PC-3 (cell line): ENCODE data around the gene SYNJ2. TPM values are rescaled to one million over a fixed set of nuclear protein-coding genes. Genes with fewer than 3 reads are reported as not detected.

Source experiments
- ATAC-seq: fragments of 200-7000 bp; cut with Tn5 transposase; 2 replicates; pipeline ENCODE4 v1.9.1; 2020; ENCODE audit warnings: mild to moderate bottlenecking, moderate library complexity
- BruUV-seq: library from RNA; stranded (reverse); fragments of 400-500 nt; replicated peaks from 2 replicates; lab custom pipeline; 2021; lab: Mats Ljungman, UMichigan
- CTCF ChIA-PET: fragments of 300-600 bp; sonication (Branson Sonifier 250); formaldehyde crosslinking; loops from one replicate; lab custom pipeline; 2022; ENCODE audit warnings: antibody characterized with exemption; lab: Charles Lee
- POLR2A ChIA-PET: fragments of 300-600 bp; sonication (Branson Sonifier 250); formaldehyde crosslinking; loops from one replicate; lab custom pipeline; 2022; ENCODE audit warnings: antibody characterized with exemption; ENCODE audit not compliant: unreplicated experiment; lab: Charles Lee
- DNase-seq: peaks from one replicate; pipeline ENCODE4 v3.0.0-alpha.2; 2015
- H2AFZ ChIP-seq: fragments of 300-600 bp; sonication (generic); 2 replicates; pipeline ENCODE4 v1.6.0; 2016; ENCODE audit warnings: antibody characterized with exemption, low read length
- H3F3A ChIP-seq: fragments of 300-600 bp; sonication (generic); one replicate; pipeline ENCODE4 v1.6.0; 2017; ENCODE audit warnings: antibody characterized with exemption, low read length, control low read depth, mild to moderate bottlenecking; ENCODE audit not compliant: unreplicated experiment
- H3K27ac ChIP-seq: fragments of 300-600 bp; sonication (generic); 2 replicates; pipeline ENCODE4 v1.5.1; 2016; ENCODE audit warnings: mild to moderate bottlenecking, low read length
- H3K27me3 ChIP-seq: fragments of 300-600 bp; sonication (generic); 2 replicates; pipeline ENCODE4 v1.6.1; 2016; ENCODE audit warnings: low read length, mixed read lengths
- H3K36me3 ChIP-seq: fragments of 300-600 bp; sonication (generic); 2 replicates; pipeline ENCODE4 v1.6.1; 2016; ENCODE audit warnings: low read depth, mixed run types, low read length, mixed read lengths
- H3K4me1 ChIP-seq: fragments of 300-600 bp; sonication (generic); 2 replicates; pipeline ENCODE4 v1.5.1; 2016; ENCODE audit warnings: low read length; ENCODE audit not compliant: insufficient read depth
- H3K4me2 ChIP-seq: fragments of 300-600 bp; sonication (generic); 2 replicates; pipeline ENCODE4 v1.6.0; 2016; ENCODE audit warnings: low read length
- H3K4me3 ChIP-seq: fragments of 300-600 bp; sonication (generic); 2 replicates; pipeline ENCODE4 v1.5.1; 2016; ENCODE audit warnings: mild to moderate bottlenecking, low read length, mixed read lengths
- H3K79me2 ChIP-seq: fragments of 300-600 bp; sonication (generic); 2 replicates; pipeline ENCODE4 v1.6.1; 2017; ENCODE audit warnings: low read length, mixed read lengths
- H3K9ac ChIP-seq: fragments of 300-600 bp; sonication (generic); 2 replicates; pipeline ENCODE4 v1.6.0; 2016; ENCODE audit warnings: mild to moderate bottlenecking, low read length
- H3K9me2 ChIP-seq: fragments of 300-600 bp; sonication (generic); replicated peaks from 2 replicates; pipeline ENCODE4 v1.6.1; 2016; ENCODE audit warnings: mixed run types, low read length, mixed read lengths
- H3K9me3 ChIP-seq: fragments of 300-600 bp; sonication (generic); 2 replicates; pipeline ENCODE4 v1.6.1; 2016; ENCODE audit warnings: low read length, mixed read lengths
- H4K20me1 ChIP-seq: fragments of 300-600 bp; sonication (generic); 2 replicates; pipeline ENCODE4 v1.6.1; 2016; ENCODE audit warnings: low read length, mixed read lengths
- CTCF ChIP-seq: fragments of 300-600 bp; sonication (generic); conservative IDR thresholded peaks from 2 replicates; pipeline ENCODE4 v1.5.1; 2017; ENCODE audit warnings: antibody characterized with exemption, low read depth, mild to moderate bottlenecking, low read length
- EZH2 ChIP-seq: fragments of 300-600 bp; sonication (generic); IDR thresholded peaks from one replicate; pipeline ENCODE4 v1.6.1; 2017; ENCODE audit warnings: antibody characterized with exemption, mild to moderate bottlenecking, low read length; ENCODE audit not compliant: unreplicated experiment
- EZH2phosphoT487 ChIP-seq: fragments of 300-600 bp; sonication (generic); IDR thresholded peaks from 2 replicates; pipeline ENCODE4 v1.6.1; 2018; ENCODE audit warnings: mild to moderate bottlenecking, antibody characterized with exemption, low read length, borderline replicate concordance
- intact Hi-C: fragments of 100-400 bp; cut with micrococcal nuclease; formaldehyde crosslinking; loops from 2 replicates; pipeline ENCODE4 v1.9.0; 2023
- total RNA-seq: library from RNA; depleted of rRNA; stranded (reverse); fragments of >200 nt; gene quantifications from 2 replicates; pipeline ENCODE4 v1.2.3, GENCODE V29; 2014

SYNJ2 gene
- total RNA-seq, 1 experiment from 2014 or later = 21.5 TPM

DNA sequence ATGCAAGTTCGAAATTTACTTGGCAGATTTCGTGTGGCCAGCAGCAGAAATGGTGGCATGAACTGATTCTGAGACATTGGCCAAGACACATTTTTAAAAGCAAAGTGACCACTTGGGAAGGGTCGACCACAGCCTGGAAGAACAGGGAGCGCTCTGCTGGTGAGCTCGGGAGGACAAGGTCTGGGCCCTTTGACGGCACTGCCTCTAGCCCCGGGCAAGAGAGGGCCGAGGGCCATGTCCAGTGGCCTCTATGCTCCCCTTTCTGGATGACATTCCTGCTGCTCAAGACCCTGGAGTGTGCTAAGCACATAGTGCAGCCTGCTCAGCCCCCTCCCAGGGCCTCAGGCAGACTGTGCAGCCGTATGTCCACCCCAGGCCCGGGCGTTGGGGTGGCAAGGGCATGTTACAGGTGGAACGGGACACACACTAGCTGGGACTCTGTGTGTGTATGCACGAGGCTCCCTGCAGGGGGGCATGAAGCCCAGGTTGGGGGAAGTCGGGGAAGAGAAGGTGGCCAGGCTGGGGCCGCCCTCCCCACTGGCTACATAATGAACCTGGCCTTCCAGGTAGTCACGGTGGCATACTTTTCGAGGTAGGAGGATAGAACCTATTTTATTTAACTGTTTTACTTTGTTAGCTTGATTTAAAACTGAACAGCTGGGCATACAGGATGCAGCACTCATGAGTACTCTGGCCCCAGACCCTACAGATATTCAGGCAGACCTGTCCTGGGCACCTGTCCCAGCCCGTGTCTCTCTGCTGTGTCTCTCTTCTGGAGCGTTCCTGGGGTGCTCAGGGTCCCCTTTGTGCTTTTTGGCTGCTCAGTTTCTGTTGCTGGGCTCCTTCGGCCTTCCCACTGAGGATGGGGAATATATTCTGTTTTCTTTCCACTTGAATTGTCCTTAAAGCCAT is 6.4 kb downstream of the SYNJ2 start:
- Histone ChIP-seq H4K20me1 (peaks cover 21% of the 10 kb centered on the region), H3K27ac (no peak overlapping the region), H3K9me2 (no peaks in the 10 kb centered on the region), H3K27me3 (no peaks in the 10 kb centered on the region), H3K4me1 (peaks cover 61% of the 10 kb centered on the region), H3K4me3 (no peak overlapping the region), H3F3A (peaks cover 4% of the 10 kb centered on the region), H3K36me3 (no peaks in the 10 kb centered on the region; the same call in 1 of the 2 replicates), H3K9ac (no peak overlapping the region), H3K9me3 (no peaks in the 10 kb centered on the region), H2AFZ (no peak overlapping the region), H3K79me2 (peaks cover 96% of the 10 kb centered on the region), H3K4me2 (no peak overlapping the region)
- CTCF ChIA-PET = no interaction called here
- no TSS peak for BruUV-seq
- DNase-seq (no peak), ATAC-seq (no peak)
- no peak for TF ChIP-seq CTCF
- TF ChIP-seq EZH2phosphoT487 = no peak
- no peak for TF ChIP-seq EZH2
- intact Hi-C loops = no loop called here
- POLR2A ChIA-PET = no interaction called here

DNA sequence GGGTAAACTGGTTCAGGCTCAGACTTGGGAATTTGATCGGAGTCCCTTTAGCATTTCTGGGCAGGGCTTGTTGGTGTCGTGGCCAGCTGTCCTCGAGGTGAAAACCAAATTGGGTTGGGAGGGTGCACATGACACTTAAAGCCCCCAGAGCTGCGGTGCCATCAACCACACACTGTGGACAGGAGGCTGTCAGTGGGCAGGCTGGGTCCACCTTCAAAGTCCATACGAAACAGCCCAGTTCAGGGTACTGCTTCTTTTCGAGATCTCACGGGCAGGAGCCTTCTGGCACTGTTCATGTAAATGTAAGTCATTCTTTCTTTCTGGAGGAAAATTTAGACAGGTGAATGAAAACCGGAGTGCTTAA is 7.0 kb downstream of the SYNJ2 start:
- H3K27ac ChIP-seq = no peak overlapping the region
- H4K20me1 ChIP-seq = peaks cover 18% of the 10 kb centered on the region
- no peaks in the 10 kb centered on the region for H3K9me2 ChIP-seq
- BruUV-seq = no TSS peak
- H3K4me3 ChIP-seq = no peak overlapping the region
- ATAC-seq (no peak), DNase-seq (no peak)
- H2AFZ ChIP-seq = no peak overlapping the region
- H3K36me3 ChIP-seq = no peaks in the 10 kb centered on the region; the same call in 1 of the 2 replicates
- H3F3A ChIP-seq = peaks cover 4% of the 10 kb centered on the region
- no peak overlapping the region for H3K9ac ChIP-seq
- ChIA-PET POLR2A (interaction anchor here (0.7 kb wide), 1 partner anchor 20 kb away, joined by 6 read pairs; no protein-coding TSS in a partner anchor), CTCF (no interaction called here)
- H3K79me2 ChIP-seq = peaks cover 96% of the 10 kb centered on the region
- H3K4me1 ChIP-seq = peaks cover 56% of the 10 kb centered on the region
- intact Hi-C loops = no loop called here
- no peaks in the 10 kb centered on the region for H3K9me3 ChIP-seq
- H3K4me2 ChIP-seq = no peak overlapping the region
- H3K27me3 ChIP-seq = no peaks in the 10 kb centered on the region
- no peak for TF ChIP-seq EZH2
- no peak for TF ChIP-seq CTCF
- TF ChIP-seq EZH2phosphoT487 = no peak
